ENCODE data around the gene CHM.
A peak's percentile ranks its signal among the peaks of the same experiment; 100 is the strongest.
"Not testable (repeated sequence)": the region's sequence is repeated elsewhere in the genome, so short reads cannot be mapped to it uniquely, and the experiment has no call there.

The CHM gene

DNA sequence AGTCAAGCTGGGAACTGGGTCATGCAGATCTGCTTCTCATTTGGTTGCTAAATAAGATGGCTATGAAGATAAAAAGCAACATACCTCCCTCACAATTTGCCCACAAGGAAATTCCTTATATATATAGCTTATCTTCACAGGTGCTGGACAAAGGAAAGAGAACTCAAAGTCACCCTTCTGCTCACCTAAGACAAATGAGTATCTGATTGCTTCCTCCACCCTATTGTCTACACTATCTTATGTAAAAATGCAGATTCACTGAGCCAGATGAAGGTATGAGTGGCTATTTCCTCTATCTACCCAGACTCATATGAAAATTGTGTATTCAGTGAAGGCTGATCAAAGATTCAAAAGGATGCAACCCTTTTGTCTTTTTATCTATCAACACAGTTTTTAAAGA is 50.8 kb downstream of the CHM start:
- DNase-seq, result no peak

DNA sequence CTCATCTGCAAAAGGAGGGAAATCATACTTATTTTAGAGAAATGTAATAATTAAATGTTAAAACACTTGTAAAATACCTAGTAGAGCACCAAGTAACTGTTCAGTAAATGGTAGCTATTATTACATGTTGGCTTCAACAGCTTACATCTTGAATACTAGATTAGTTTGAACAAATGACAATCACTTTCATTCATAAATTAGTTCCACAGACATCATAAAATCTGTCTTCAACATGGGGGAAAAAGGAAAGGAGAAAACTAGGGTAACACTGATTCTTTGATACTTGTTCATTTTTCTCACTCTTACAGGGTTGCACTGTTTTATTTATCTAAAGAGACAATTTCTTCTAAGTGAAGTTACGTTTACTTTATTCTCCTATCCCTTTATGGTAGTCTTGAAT is 51.7 kb downstream of the CHM start:
- DNase-seq, result no peak

DNA sequence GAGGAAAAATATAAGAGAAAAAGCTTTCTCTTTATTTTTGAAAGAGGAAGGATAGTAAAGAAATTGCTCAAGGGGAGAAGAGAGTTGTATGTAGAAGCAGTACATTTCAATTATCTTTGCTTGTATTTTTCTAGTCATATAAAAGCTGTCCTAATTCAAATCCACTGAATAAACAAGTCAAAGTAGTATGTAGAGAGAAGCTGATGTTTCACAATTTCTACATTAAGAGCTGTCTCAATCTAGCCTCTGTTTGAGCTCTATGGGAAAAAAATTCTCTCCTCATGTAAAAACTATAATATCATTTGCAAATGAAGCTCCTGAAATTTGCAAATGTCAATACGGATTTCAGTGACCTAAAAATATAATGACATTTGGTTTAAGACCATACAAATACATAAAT is 52.6 kb downstream of the CHM start:
- no peak for DNase-seq

DNA sequence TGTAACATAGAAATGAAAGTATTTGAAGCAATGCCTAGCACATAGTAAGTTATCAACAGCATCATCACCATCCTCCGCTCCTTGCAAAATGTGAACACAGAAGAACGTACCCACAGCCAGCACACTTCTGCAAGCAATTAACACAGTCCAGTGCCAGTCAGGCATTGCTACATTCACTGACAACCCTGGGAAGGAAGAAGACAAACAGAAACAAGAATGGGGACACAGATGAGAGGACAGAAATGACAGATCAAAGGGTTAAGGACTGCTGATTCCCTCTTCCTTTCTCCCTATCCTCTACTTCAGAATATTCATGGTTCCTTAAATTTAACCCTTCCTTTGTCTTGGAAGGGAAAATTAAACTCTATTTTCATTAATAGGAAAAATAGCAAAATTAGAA is 53.1 kb downstream of the CHM start:
- DNase-seq, result no peak

DNA sequence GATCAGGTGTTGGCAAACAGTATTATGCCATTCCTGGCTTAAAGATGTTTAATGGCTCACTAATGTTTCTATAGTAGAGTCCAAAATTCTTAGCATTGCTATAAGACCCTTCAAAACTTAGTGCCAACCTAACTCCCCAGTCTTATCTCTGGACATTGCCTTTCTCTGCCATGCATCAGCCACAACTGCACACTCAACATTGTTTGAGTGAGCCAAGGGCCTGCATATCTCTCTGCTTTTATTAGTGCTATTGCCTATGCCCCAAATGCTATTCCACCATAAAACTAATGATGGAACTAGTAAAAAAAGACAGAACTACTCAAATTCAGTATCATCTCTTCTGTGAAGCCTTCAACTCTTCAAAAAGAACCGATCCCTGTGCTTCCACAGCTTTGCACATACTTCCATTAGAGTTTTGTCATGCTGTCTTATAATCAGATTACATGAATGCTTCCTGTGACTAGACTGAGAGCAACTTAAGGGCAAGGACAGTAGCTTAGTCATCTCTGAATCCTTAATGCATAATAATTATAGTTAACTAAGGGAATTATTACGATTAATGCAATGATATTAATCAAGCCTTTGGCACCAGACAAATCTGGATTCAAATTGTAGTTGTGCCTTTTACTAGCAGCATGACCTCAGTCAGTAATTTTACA is 53.7 kb downstream of the CHM start:
- DNase-seq, result peak; percentile 6

DNA sequence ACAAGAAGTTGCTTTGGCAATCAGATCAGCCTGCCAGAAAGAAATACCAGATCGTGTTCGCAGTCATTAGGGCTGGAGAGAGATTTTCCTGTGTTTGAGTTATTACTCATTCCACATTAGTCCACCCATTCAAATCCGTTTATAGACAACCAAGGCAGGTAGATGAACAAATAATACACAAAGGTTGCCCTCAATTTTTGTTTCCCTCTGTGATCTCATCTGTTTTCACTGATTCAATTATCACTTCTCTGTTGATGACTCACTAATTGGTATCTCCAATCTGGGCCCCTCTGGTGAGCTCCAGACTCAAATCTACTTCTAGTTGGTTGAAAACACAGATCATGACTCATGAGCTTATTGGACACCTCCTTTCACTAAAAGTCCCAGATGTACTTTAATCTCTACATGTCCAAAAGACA is 54.5 kb downstream of the CHM start:
- peak; percentile 32 for DNase-seq

DNA sequence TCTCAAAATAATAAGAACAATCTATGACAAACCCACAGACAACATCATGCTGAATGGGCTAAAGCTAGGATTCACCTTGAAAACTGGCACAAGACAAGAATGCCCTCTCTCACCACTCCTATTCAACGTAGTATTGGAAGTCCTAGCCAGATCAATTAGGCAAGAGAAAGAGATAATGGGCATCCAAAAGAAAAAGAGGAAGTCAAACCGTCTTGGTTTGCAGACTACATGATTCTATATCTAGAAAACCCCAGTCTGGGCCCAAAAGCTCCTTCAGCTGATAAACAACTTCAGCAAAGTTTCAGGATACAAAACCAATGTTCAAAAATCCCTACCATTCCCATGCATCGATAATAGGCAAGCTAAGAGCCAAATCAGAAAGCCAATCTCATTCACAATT is 59.0 kb downstream of the CHM start:
- no peak for DNase-seq

DNA sequence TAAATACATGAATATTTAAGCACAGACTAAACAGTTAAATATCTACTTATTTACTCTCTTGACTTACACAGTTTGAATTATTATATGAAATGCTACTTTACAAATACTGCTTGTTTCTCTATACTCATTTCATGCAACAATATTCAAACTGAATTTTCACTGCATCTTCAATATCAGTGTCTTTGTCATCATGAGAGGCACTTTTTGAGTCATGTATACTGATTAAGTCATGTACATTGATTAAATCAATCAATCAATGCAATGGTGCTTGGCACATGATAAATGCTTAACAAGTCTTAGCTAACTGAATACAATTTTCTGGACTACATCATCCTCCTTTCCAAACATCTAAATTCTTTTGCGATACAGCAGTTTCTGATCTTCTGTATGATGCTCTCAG is 67.1 kb downstream of the CHM start:
- no peak for DNase-seq

DNA sequence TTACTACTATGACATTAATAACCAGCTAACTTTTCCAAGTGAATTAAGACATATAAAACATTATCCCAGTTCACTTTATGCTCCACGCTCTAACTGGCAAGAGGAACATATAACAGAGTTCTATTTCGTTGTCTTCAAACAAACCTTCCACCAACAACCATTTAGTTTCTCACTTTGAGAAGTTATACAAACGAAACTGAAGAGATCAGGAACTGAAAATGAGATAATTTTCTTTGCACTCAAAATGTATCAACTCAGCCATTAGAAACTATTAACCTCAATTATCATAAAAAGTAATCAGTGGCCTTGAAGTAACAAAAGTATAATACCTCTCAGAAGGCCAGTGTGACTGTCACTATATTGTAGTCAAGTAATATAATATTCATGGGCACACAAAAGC is 70.1 kb downstream of the CHM start:
- no peak for DNase-seq

DNA sequence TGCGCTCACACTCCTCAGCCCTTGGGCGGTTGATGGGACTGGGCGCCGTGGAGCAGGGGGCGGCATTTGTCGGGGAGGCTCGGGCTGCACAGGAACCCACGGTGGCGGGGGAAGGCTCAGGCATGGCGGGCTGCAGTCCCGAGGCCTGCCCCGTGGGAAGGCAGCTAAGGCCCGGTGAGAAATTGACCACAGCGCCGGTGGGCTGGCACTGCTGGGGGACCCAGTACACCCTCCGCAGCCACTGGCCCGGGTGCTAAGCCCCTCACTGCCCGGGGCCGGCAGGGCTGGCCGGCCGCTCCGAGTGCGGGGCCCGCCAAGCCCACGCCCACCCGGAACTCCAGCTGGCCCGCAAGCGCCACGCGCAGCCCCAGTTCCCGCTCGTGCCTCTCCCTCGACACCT is 75.0 kb downstream of the CHM start:
- DNase-seq, result not testable (repeated sequence)

DNA sequence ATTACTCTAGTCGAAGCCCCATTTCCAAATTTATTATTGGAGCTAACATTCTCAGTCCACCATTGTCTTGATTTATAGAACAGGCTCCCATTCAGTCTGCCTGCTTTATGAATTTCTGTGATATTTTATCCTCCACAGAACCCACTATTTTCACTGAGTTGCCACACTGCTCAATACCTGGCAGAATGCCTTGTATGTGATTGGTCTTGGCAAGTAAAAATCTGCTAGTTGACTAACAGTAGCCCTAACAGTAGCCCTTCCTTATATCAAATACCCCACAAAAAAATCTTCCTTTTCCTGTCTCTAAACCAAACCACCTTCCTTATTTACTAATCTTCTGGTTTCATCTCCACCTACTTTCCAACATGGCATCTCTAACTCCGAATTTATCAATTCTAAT is 82.6 kb downstream of the CHM start:
- DNase-seq, result no peak

DNA sequence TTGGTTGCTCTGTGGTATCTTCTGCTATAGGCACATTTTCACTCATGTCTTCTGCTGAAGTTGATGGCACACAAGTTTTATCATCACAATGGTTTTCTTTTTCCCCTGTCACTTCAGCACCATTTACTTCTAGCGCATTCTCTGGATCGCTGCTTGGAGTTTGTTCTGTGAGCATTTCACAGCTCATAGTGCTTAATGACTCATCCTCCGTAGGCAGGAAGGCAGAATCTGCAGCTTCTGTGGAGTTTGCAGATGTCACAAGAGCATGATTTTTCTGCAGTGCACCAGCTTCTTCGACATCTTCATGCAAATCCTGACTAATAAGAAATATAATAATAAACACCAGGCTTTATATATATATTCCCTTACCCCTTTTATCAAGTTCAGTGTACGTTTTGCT is 83.6 kb downstream of the CHM start:
- peak; percentile 71 for DNase-seq

DNA sequence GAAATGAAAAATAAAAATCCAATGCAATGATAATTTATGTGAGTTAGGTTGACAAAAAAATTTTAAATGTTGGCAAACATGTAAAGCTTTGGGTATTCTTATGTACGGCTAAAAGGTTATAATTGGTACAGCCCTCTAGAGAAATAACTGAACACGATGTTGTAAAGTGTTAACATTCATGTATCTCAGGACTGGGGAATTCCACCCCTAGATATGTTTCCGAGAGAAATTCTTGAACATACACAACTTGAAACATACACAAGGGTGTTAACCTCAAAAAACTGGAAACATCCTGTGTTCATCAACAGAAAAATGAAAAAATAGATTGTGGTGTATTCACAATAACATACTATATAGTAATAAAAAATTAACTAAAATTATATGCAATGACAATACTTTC is 91.8 kb downstream of the CHM start:
- DNase-seq, result no peak

DNA sequence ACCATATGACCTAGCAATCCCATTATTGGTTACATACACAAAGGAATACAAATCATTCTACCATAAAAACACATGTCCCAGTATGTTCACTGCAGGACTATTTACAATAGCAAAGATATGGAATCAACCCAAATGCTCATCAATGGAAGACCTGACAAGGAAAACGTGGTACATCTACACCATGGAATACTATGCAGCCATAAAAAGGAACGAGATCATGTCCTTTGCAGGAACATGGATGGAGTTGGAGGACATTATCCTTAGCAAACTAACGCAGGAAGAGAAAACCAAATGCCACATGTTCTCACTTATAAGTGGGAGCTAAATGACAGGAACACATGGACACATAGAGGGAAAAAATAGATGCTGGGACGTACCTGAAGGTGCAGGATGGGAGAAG is 102.6 kb downstream of the CHM start:
- DNase-seq, result not testable (repeated sequence)

DNA sequence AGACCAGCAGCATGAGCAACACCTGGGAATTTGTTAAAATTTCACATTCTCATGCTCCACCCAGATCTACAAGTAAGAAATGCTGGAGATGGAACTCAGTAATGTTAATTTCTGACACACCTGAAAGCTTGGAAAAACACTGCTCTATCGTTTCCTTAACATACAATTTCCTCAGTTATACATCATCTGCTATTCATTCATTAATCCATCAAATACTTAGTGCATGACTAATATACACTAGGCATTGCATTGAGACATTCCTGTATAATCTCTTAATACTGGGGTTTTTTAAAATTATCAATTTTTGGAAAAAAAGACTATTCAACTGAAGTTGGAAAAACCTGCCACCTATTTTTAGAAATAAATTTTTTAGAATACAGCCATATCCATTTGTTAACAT is 106.1 kb downstream of the CHM start:
- peak; percentile 2 for DNase-seq

DNA sequence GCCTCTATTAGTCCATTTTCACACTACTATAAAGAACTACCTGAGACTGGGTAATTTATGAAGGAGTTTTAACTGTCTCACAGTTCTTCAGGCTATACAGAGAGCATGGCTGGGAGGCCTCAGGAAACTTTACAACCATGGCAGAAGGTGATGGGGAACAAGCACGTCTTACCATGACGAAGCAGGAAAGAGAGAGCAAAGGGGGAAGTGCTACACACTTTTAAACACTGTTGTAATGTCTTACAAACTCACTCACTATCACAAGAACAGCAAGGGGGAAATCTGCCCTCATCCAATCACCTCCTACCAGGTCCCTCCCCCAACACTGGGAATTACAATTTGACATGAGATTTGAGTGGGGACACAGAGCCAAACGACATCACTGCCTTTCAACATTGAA is 107.4 kb downstream of the CHM start:
- DNase-seq, result not testable (repeated sequence)

DNA sequence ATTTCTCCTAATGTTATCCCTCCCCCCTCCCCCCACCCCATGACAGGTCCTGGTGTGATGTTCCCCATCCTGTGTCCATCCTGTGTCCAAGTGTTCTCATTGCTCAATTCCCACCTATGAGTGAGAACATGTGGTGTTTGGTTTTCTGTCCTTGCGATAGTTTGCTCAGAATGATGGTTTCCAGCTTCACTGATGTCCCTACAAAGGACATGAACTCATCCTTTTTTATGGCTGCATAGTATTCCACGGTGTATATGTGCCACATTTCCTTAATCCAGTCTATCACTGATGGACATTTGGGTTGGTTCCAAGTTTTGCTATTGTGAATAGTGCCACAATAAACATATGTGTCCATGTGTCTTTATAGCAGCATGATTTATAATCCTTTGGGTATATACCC is 113.0 kb downstream of the CHM start:
- not testable (repeated sequence) for DNase-seq

DNA sequence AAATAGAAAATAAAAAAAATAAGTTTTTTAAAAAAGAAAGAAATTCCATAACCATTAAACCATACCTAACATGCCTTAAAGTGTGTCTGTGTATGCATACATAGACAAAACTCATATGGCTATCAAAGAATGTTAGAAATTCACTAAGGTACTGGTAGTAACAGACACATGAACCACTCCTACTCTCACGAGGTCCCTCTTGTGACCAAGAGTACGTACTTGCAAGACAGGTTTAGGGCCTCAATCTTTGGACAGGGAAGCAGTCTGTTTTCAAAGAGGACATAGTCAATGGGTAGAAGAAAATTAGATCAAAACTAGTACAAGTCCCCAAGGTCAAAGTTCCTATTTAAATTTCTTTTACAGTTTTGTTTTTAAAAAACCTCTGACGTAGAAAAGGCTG is 117.3 kb downstream of the CHM start:
- DNase-seq, result no peak

DNA sequence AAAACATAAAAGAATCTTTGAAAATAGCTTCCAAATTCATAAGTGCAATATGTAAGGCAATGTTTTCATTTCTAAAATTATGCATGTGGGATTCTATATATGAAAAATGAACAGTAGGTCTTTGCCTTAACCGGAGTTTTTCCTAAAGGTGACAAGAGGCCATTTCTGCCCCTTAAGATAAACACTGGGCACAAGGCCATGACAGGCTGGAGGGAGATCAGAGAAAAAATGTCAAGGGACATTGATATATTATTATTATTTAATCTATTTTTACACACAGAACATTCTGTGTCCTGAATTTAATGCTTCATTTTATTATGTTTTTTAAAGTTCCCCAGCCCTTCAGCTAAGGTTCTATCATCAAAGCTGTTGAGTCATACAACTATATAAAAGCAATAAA is 118.8 kb downstream of the CHM start:
- no peak for DNase-seq

DNA sequence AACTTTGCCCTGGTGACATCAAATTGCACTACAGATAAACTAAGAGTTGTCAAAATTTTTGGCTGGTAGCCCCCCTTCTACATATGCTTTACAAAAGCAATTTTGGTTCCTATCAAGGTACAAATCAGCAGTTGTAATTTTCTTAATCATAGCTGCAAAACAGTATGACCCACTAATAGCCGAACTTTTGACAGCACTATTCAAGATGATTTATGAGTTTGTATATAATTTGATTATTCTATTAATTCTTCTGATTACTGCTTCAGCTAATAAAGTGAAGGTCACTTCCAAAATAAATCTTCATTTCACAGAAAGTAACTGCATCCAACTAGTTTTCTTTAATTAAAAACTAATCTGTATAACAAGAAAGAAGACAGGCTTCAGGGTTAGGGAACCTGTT is 119.6 kb downstream of the CHM start:
- no peak for DNase-seq

DNA sequence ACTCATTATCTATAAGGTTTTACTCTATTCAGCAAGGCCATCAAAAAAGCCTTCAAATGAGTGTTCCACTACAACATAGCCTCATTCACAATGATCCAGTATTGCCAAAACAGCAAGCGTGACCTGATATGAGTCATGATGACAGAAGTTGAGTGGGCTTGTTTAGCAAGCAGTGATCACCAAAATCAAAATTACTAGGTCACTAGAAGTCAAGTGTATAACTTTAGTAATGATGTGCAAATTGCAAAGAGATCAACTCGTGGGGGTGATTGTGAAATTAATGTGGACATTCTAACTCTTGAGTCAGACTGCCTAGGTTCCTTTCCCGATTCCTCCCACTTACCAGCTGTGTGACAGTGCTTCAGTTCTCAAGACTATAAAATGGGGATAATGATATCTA is 124.5 kb downstream of the CHM start:
- peak; percentile 38 for DNase-seq

DNA sequence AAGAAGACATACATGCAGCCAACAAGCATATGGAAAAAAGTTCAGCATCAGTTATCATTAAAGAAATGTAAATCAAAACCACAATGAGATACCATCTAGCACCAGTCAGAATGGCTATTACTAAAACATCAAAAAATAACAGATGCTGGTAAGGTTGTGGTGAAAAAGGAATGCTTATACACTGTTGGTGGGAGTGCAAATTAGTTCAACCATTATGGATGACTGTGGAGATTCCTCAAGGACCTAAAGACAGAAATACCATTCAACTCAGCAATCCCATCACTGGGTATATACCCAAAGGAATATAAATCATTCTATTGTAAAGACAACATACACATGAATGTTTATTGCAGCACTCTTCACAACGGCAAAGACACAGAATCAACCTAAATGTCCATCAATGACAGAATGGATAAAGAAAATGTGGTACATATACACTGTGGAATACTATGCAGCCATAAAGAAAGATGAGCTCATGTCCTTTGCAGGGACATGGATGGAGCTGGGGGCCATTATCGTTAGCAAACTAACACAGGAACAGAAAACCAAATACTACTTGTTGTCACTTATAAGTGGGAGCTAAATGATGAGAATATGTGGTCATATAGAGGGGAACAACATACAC is 130.6 kb downstream of the CHM start:
- DNase-seq, result peak; percentile 49

DNA sequence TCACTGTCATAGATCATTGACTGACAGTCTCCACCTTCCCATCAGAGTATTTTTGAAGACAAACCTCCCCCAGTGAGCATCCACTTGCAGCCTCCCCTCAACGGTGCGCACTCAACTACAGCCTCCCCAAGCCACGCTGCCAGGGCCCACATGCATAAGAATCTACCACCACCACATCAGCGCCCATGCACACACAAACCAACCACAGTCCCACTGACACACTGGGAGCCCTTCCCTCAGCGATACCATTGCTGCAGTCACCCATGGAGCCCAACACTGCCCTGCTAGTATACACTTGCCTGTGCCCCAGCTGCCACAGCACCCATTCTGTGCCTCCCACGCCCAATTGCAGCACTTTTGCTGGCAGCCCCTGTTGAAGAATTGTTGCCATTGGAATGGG is 132.9 kb downstream of the CHM start:
- no peak for DNase-seq

DNA sequence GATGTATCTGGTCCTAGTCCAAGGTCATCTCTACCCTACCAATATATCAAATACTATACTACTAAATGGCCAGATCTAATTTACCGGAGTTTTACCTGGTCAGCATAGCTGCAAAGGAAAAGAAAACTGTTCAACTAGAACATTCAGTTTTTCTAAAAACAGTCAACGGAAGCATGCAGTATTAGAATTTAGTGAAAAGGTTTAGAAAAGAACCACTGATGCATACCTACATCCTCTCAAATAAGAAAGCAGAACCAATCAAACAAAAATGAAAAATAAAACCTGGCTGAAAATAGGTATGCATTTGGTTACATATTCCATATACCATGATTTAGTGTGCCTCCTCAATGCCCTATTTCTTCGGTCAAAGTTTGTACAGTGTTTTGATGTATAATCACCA is 140.0 kb downstream of the CHM start:
- DNase-seq, result no peak

DNA sequence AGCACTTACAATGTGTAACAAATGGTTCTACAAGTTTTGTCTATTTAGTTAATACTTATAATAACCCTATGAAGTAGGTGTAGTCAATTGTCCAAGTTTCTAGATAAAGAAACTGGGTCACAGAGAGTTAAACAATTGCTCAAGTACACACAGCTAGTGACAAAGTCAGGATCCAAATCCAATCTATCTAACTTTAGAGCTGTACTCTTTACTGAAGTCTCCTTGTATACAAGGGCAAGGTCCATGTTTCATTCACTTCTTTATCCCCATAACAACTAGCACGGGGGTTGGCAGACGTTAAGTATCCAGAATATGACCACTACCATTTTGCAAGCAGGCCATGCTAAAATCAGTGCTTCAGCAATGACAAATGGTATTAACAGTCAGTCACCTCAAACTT is 141.0 kb downstream of the CHM start:
- DNase-seq, result no peak
